SK-N-SH (cell line): ENCODE data around the gene SERINC2.
"Not testable (repeated sequence)": the region's sequence is repeated elsewhere in the genome, so short reads cannot be mapped to it uniquely, and the experiment has no call there.

ENCODE experiments used
- EZH2phosphoT487 ChIP-seq: fragments of 200-600 bp; sonication (generic); IDR thresholded peaks from 2 replicates; pipeline ENCODE4 v1.6.1; 2017; ENCODE audit warnings: low read depth, mixed run types, mild to moderate bottlenecking, antibody characterized with exemption, moderate library complexity, borderline replicate concordance
- RCOR1 ChIP-seq: fragments of 150-350 bp; IDR thresholded peaks from 2 replicates; pipeline ENCODE4 v1.6.1; 2017; ENCODE audit warnings: antibody characterized with exemption, low read length
- RFX5 ChIP-seq: IDR thresholded peaks from 2 replicates; pipeline ENCODE4 v1.6.1; 2012; ENCODE audit warnings: mild to moderate bottlenecking, improper control_type of control experiment, low read length
- TAF1 ChIP-seq: IDR thresholded peaks from 2 replicates; pipeline ENCODE4 v1.6.1; 2012; ENCODE audit warnings: low read depth, mild to moderate bottlenecking, low read length, moderate library complexity, borderline replicate concordance
- YY1 ChIP-seq: IDR thresholded peaks from 2 replicates; pipeline ENCODE4 v1.4.0; 2012; ENCODE audit warnings: low read depth, mild to moderate bottlenecking
- TF ChIP-seq, protein P1 (sequence below): fragments of 200-600 bp; sonication (generic); IDR thresholded peaks from 2 replicates; pipeline ENCODE4 v1.6.1; 2017; ENCODE audit warnings: antibody characterized with exemption, mild to moderate bottlenecking, moderate library complexity
- TF ChIP-seq, protein P2 (sequence below): IDR thresholded peaks from 2 replicates; pipeline ENCODE4; 2012

- not testable (repeated sequence) for TF ChIP-seq EZH2phosphoT487, TAF1, RCOR1, RFX5, YY1
- TF ChIP-seq, protein P1, sequence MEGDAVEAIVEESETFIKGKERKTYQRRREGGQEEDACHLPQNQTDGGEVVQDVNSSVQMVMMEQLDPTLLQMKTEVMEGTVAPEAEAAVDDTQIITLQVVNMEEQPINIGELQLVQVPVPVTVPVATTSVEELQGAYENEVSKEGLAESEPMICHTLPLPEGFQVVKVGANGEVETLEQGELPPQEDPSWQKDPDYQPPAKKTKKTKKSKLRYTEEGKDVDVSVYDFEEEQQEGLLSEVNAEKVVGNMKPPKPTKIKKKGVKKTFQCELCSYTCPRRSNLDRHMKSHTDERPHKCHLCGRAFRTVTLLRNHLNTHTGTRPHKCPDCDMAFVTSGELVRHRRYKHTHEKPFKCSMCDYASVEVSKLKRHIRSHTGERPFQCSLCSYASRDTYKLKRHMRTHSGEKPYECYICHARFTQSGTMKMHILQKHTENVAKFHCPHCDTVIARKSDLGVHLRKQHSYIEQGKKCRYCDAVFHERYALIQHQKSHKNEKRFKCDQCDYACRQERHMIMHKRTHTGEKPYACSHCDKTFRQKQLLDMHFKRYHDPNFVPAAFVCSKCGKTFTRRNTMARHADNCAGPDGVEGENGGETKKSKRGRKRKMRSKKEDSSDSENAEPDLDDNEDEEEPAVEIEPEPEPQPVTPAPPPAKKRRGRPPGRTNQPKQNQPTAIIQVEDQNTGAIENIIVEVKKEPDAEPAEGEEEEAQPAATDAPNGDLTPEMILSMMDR, result not testable (repeated sequence)
- TF ChIP-seq, protein P2, sequence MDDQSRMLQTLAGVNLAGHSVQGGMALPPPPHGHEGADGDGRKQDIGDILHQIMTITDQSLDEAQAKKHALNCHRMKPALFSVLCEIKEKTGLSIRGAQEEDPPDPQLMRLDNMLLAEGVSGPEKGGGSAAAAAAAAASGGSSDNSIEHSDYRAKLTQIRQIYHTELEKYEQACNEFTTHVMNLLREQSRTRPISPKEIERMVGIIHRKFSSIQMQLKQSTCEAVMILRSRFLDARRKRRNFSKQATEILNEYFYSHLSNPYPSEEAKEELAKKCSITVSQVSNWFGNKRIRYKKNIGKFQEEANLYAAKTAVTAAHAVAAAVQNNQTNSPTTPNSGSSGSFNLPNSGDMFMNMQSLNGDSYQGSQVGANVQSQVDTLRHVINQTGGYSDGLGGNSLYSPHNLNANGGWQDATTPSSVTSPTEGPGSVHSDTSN, result not testable (repeated sequence)
Measured at GRCh38 chr1:31474567-31474966, 61.6 kb downstream of the SERINC2 start.
